Stimulated activated CD8-positive, alpha-beta memory T cell treated with anti-CD3 and anti-CD28 coated beads, Interleukin-7, amount 100 ng/mL, for 1 hour (primary cell): ENCODE measurements around the gene TLR1.
"Not testable (repeated sequence)": the region's sequence is repeated elsewhere in the genome, so short reads cannot be mapped to it uniquely, and the experiment has no call there.

Experiments used
- DNase-seq, 2 donors: peaks; one replicate each; pipeline ENCODE4 v3.0.0-alpha.2; 2020; ENCODE audit warnings: low read depth in 2 of 2

The TLR1 gene

GRCh38 chr4:38777925-38778324 lies 26.7 kb downstream of the TLR1 start:
- DNase-seq = not testable (repeated sequence)

- DNase-seq = no peak
Measured at GRCh38 chr4:38775326-38775725, 29.3 kb downstream of the TLR1 start.

- no peak for DNase-seq
Measured at GRCh38 chr4:38774181-38774955, 30.2 kb downstream of the TLR1 start.

GRCh38 chr4:38770281-38770680 lies 34.3 kb downstream of the TLR1 start:
- DNase-seq = not testable (repeated sequence)

- no peak for DNase-seq
Measured at GRCh38 chr4:38769857-38770256, 34.7 kb downstream of the TLR1 start.

DNA sequence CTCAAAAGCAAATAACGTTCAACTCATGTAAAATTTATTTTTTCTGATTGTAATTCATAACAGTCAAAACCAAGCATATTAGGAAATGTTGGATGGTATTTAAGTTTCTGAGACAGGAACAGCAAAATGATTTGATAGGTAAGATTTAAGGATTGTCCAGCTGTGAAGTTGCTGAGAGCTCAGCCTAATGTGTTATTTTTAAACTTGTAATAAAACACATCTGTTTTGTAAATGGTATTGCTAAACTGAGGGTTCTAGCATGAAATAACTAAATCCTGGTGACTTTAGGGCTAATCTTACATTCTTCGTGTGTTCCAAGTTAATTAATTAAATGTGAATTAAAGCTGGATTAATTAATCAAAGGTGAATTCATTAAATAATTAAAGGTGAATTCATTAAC lies 35.1 kb downstream of the TLR1 start:
- DNase-seq = no peak

- no peak for DNase-seq
Measured at GRCh38 chr4:38768968-38769394, 35.6 kb downstream of the TLR1 start.

- DNase-seq = not testable (repeated sequence)
Measured at GRCh38 chr4:38766940-38767339, 37.7 kb downstream of the TLR1 start.

DNA sequence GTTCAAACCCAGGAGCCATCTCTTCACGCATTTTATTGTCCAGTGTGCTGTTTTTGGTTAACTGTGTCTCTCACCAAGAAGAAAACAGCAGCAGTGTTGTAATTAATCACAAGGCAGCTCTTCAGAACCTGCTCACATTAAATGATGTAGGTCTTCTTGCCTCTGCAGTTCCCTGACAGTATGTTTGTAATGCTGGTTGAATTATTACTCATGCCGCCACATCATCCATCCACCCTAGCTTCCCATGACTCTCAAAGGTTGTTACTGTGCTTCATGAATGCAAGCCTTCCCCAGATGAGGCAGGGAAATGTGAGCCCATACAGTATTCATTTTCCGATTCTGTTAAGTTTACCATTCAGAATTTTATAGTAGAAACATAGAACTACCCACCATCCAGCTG lies 39.2 kb downstream of the TLR1 start:
- no peak for DNase-seq

DNA sequence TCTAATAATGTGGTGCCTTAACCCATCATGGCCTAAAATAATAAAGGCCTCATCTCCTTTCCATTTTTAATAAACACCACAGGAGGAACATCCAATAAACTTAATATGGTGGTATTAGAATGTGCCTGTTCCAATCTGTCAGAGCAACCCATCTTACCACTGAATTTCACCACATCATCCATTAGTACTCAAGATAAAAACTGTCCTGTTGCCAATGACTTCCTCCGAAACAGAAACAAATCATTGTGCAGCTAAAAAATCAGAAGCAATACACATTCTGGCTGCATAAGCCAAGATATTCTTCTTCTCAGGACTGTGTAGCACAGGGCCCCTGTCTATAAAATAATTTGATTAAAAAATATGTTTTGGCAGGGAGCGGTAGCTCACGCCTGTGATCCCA lies 40.3 kb downstream of the TLR1 start:
- DNase-seq = no peak

- DNase-seq = no peak
Measured at GRCh38 chr4:38762560-38762959, 42.0 kb downstream of the TLR1 start.

- no peak for DNase-seq
Measured at GRCh38 chr4:38759790-38760122, 44.8 kb downstream of the TLR1 start.

GRCh38 chr4:38759113-38759789 lies 45.3 kb downstream of the TLR1 start:
- DNase-seq = peak in 1 of 2 donors; percentile 46

GRCh38 chr4:38757945-38758600 lies 46.5 kb downstream of the TLR1 start:
- DNase-seq = no peak

GRCh38 chr4:38752941-38753806 lies 51.4 kb downstream of the TLR1 start:
- DNase-seq = no peak

DNA sequence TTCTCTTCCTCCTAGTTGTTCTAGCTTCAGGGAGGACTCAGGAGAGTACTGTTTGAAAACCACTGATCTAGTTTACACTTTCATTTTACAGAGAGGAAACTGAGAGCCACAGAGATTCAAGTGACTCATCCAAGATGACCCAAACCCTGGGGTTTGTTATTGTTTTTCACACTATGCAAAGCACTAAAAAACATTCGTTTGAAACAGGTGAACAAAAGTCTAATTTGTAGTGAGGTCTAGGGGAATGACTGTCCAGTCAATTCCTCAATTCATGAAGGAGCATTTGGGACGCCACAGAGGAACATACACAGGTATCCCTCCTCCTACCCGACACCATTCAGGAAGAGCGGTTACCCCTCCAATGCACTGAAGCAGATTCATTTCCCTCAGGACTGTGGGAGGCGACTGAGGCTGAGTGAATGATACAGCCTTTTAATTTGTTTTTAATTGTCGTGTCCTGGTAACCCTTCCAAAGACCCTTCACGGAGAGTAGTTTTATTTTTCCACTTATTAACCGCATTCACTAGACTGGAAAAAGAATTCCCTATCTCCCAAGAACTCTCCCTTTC lies 52.1 kb downstream of the TLR1 start:
- no peak for DNase-seq

GRCh38 chr4:38751341-38752010 lies 53.1 kb downstream of the TLR1 start:
- no peak for DNase-seq

DNA sequence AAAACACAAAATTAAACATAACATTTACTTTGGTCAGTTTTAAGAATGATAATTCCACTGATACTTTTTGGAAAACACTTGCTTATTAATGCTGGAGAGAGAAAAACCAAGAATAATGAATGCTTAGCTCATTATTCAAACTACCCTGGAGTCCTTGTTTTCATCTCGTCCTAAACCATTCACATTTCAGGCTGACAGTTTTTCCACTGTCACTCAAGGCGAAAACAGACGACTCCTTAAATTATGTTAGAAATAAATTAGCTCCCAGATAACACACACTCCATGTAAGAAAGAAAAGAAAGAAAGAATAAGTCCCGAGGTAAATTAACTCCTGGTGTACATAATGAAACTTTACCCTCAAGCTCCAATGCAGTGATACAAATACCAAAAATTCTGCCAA lies 55.3 kb downstream of the TLR1 start:
- no peak for DNase-seq

GRCh38 chr4:38747629-38748028 lies 57.0 kb downstream of the TLR1 start:
- no peak for DNase-seq
